HG03108 (cell line): ENCODE results near the gene LHX5.

Source experiments
- ATAC-seq: cut with Tn5 transposase; IDR thresholded peaks from one replicate; pipeline ENCODE4 v1.9.1; 2021; ENCODE audit warnings: moderate library complexity; ENCODE audit not compliant: unreplicated experiment

Gene LHX5

DNA sequence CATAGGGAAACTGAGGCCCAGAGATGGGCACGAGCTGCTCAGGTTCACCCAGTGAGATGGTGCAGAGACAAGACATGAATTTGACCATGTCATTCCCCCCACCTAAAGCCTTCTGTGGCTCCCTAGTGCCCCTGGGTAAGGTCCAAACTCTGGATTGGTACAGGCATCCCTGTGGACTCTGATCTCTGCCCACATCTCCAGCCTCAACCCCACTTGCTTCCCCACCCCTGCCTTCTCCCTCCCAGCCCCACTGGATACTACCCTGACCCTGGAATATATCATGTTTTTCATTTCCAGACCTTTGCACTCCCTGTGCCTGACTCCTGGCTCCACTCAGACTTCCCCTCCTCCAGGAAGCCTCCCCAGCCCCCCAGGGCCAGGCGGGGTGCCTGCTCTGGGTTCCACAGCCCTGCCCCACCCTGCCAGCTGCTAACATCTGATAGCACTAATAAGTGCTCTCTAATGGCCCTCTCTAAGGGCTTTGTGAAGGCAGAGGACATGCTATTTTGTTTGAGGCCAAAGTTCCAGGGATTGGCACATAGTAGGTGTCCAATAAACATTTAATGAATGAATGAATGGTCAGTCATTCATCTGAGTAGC, 50.6 kb downstream of the LHX5 start:
- no peak for ATAC-seq

DNA sequence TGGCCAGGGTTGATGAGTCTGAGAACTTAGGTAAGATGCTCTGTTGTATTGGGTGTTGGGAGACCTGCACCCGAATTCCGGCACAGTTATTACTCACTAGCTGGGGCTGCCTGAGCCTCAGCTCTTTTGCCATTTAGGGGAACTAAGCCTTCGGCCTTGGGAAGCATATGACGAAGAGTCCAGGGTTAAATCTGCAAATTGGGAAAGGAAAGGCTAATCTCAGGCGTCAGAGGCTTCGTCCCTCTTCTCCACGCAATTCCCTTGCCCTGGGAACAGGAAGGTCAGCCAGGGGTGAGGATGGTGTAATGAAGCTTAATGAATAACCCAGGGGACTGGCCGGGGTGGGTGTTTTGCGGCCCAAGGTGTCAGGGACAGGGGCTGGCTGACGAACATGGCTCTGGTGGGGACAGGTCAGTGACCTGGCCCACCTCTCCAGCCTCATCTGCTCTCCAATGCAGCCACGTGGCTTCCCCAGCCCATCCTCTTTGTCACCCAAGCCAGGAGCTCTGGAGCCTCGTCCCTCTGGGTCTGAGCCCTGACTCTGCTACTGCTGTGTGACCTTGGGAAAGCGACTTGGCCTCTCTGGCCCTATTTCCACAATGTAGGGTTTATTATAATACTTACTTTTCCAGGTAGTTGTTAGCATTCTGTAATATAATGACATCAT, 53.3 kb downstream of the LHX5 start:
- ATAC-seq, result no peak

DNA sequence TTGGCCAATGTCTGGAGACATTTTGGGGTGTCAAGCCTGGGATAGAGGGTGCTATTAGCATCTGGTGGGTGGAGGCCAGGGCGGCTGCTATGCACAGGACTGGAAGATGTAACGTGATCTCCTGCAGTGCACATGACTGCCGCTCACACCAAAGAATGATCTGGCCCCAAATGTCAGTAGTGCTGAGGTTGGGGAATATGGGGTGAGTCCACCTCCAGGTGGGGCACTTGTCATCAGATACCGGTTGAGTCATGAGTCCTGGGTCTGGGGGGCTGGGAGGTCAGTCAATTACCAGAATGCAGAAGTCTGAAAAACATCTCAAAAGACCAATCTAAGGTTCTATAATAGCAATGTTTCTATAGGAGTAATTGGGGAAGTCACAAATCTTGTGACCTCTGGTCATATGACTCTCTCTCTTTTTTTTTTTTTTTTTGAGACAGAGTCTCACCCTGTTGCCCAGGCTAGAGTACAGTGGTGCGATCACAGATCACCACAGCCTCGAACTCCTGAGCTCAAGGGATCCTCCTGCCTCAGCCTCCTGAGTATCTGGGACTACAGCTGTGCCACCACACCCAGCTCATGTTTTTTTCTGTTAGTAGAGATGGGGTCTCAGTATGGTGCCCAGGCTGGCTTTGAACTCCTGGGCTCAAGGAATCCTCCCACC, 55.4 kb downstream of the LHX5 start:
- no peak for ATAC-seq

DNA sequence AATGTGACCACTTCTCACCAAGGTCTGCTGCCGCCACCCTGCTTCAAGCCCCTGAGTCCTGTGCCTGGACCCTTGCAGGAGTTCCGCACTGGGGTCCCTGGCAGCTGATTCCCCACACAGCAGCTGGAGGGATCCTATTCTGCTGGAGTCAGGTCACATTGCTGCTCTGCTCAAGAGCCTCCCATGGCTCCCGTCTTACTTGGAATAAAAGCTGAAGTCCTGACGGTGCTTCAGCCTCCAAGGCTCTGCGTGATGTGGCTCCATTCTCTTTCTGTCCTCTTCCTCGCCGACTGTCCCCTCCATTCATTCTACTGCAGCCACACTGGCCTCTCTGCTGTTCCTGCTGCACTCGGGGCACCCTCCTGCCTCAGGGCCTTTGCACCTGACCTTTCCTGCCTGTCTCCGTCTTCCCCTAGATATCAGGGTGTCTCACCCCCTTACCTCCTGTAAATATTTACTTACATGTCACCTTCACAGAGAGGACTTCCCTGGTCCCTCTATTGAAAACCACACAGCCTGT, 57.1 kb downstream of the LHX5 start:
- ATAC-seq, result no peak

DNA sequence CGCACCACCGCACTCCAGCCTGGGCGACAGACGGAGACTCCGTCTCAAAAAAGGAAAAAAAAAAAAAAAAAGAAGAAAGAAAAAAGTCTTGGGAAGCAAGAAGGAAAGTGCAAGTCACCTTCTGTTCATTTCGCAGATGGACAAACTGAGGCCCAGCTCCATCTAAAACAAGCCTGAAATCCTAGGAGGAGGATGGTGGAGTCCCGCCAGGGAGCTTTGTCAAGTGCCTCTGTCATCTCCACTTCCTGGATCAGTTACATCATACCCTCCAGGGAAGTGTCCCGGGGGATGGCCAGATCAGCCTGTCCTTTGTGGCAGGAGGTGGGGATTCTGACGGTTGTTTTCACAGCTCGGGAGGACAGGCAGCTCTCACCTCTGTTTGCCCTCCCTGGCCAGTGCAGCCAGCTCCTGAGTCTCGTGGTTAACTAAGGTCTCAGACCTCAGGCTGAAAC, 58.2 kb downstream of the LHX5 start:
- no peak for ATAC-seq
